BLaER1 treated with 17β-estradiol and CSF1 and Interleukin-3, amounts not matched to agents 10 nM and 100 nM (cell line): Measurements from ENCODE around the gene FAM184A.

Experiments used
- H3K27ac ChIP-seq, 11 experiments: shearing (Covaris generic); formaldehyde crosslinking; 2 replicates each; pipeline ENCODE4 v1.8.1; 2022
- H3K27me3 ChIP-seq, 11 experiments: shearing (Covaris generic); formaldehyde crosslinking; 2 replicates each; pipeline ENCODE4 v1.8.1; 2022
- H3K36me3 ChIP-seq, 11 experiments: shearing (Covaris generic); formaldehyde crosslinking; 2 replicates each; pipeline ENCODE4 v1.8.1; 2022
- H3K4me1 ChIP-seq, 10 experiments: shearing (Covaris generic); formaldehyde crosslinking; 2 replicates each; pipeline ENCODE4 v1.8.1; 2022
- H3K4me2 ChIP-seq, 11 experiments: shearing (Covaris generic); formaldehyde crosslinking; 2 replicates each; pipeline ENCODE4 v1.8.1; 2022
- H3K4me3 ChIP-seq, 10 experiments: shearing (Covaris generic); formaldehyde crosslinking; 2 replicates each; pipeline ENCODE4 v1.8.1; 2022
- H3K9ac ChIP-seq, 11 experiments: shearing (Covaris generic); formaldehyde crosslinking; 2 replicates each; pipeline ENCODE4 v1.8.1; 2022
- H3K9me3 ChIP-seq, 11 experiments: shearing (Covaris generic); formaldehyde crosslinking; replicated peaks in 1 of 11; 2 replicates each; pipeline ENCODE4 v1.8.1; 2022
- H4K20me1 ChIP-seq, 11 experiments: shearing (Covaris generic); formaldehyde crosslinking; 2 replicates each; pipeline ENCODE4 v1.8.1; 2022
- Cebpa-rat ChIP-seq, 11 experiments: shearing (Covaris generic); IDR thresholded peaks; 2 replicates each; pipeline ENCODE4 v1.8.1; 2022

The FAM184A gene

DNA sequence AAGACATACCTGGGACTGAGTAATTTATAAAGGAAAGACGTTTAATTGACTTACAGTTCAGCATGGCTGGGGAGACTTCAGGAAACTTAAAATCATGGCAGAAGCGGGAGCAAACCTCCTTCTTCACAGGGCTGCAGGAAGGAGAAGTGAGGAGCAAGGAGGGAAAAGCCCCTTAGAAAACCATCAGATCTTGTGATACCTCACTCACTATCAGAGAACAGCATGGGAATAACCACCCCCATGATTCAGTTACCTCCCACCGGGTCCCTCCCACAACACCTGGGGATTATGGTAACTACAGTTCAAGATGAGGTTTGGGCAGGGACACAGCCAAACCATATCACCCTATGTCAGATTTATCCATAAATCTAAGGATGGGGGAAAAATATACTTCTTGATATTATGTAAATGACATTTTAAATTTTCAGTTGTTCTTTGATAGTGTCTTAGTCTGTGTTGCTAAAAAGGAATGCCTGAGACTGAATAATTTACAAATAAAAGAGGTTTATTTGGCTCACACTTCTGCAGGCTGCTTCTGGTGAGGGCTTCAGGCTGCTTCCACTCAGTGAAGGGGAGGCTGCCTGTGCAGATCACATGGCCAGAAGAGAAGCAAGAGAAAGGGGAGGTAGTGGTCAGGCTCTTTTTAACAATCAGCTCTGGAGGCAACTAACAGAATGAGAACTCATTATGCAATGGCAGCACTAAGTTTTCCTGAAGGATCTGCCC lies 142.3 kb downstream of the FAM184A start:
- Histone ChIP-seq H4K20me1 (peaks cover 0 to 29% (median 20%) of the 10 kb centered on the region in 11 experiments; a peak in 15 of 22 replicates), H3K36me3 (peaks cover 3 to 22% (median 13%) of the 10 kb centered on the region in 11 experiments; a peak in 21 of 22 replicates), H3K27me3 (no peaks in the 10 kb centered on the region), H3K9ac (peak overlapping the region in 2 of 11 experiments; percentile 87 to 91; a peak in 2 of 22 replicates), H3K4me1 (peaks cover 10 to 29% (median 24%) of the 10 kb centered on the region in 10 experiments; a peak in 18 of 20 replicates), H3K4me2 (peak overlapping the region; percentile 68 to 91 (median 78)), H3K9me3 (peaks cover 0 to 24% (median 15%) of the 10 kb centered on the region in 11 experiments; a peak in 14 of 22 replicates), H3K27ac (no peak overlapping the region), H3K4me3 (peak overlapping the region in 6 of 10 experiments; percentile 75 to 87 (median 82); a peak in 4 of 20 replicates)
- TF ChIP-seq Cebpa-rat (IDR thresholded peaks at IDR 0.05), result no peak

DNA sequence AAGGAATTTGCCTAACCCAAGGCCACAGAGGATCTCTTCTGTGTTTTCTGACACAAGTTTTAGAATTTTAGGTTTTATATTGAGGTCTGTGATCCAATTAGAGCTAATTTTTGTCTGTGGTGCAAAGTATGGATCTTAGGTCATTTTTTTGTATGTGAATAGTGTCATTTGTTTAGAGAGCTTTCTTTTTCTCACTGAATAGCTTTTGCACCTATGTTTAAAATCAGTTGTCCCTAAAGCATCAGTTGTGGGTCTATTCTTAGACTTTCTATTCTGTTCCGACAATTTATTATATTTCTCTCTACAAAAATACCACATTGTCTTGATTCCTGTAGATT lies 143.2 kb downstream of the FAM184A start:
- peaks cover 0 to 16% (median 7%) of the 10 kb centered on the region in 11 experiments; a peak in 9 of 22 replicates for H3K9me3 ChIP-seq
- peaks cover 0 to 29% (median 20%) of the 10 kb centered on the region in 11 experiments; a peak in 15 of 22 replicates for H4K20me1 ChIP-seq
- H3K9ac ChIP-seq, result peak overlapping the region; percentile 87 to 97 (median 92)
- no peaks in the 10 kb centered on the region for H3K27me3 ChIP-seq
- H3K4me3 ChIP-seq, result peak overlapping the region; percentile 75 to 92 (median 84)
- peaks cover 12 to 27% (median 21%) of the 10 kb centered on the region in 11 experiments for H3K36me3 ChIP-seq
- peak overlapping the region; percentile 68 to 91 (median 78) for H3K4me2 ChIP-seq
- peaks cover 10 to 29% (median 24%) of the 10 kb centered on the region in 10 experiments; a peak in 18 of 20 replicates for H3K4me1 ChIP-seq
- TF ChIP-seq Cebpa-rat (IDR thresholded peaks at IDR 0.05), result no peak
- peak overlapping the region; percentile 88 to 96 (median 92); a peak in 20 of 22 replicates for H3K27ac ChIP-seq

DNA sequence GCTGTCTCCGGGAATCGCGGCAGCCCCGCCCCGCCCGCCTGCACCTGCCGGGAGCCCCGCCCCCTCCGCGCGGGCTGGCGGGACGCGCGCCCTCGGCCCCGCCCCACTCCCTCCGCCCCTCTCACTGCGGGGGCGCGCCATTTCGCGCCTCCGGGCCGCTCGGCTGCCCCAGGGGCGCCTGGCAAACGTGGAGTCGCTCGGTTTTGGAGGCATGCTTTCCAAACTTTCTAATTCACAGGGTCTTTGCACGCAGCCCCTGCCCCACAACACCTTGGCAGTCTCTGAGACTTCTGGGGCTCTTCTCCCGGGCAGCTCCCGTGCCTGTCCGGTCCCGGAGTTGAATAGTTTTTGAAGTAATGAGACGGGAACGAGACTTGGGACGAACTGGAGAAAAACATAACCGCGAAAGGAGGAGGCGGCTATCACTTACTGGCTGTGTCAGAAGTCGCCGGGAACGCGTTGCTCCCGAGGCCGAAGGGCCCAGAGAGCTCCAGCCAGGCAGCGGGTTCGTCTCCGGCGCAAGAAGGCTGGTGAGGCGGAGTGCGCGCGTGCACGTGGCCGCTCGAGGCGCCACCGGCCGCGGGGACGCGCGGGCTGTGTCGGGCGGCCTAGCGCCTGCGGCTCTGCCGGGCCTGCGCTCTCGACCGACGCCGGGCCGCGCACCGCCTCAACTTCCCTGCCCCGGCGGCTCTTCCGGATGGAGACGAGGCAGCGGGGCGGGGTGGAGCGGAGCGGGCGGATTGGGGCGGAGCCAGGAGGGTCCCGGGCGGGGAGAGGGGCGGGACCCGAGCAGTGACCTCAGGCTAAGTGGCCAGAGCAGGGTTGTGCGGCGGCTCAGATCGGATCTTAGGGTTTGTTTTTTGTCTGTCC lies 143.8 kb downstream of the FAM184A start, which contains the start of gene MCM9:
Gene MCM9 (minus strand): TSS at position 699 of the 870 bp plus-strand sequence. CDS start 3,436 bp downstream, outside the sequence.
- Histone ChIP-seq H3K4me1 (peaks cover 10 to 29% (median 24%) of the 10 kb centered on the region in 10 experiments; a peak in 18 of 20 replicates), H3K4me2 (peak within 1 kb of the TSS; percentile 71 to 91 (median 83))

DNA sequence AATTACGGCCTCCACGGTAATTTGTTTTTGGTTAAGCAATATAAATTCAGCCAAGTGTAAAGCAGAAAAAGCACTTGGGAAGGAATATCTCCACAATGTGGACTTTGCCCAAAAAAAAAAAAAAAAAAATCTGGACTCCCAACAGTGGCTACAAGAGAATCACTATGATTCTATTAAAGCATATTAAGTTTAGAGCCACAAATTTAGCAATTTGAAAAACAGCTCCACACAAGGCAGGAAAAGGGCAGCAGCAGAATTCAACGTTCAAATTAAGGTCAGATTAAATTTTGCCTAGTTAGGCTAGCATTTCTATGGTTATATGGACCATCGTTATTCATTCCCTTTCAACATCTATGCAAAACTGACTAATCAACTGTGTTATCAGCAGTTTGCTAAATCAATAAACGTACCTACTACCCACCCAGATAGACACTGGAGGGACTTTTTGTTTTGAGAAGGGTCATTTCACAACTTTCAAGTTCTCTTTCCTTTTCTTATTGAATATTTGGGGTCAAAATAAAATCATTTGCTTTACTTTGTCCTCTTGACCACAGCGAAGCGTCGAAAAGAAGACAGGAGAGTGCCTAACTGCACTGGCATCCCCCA lies 144.5 kb downstream of the FAM184A start:
- Histone ChIP-seq H3K4me2 (peak overlapping the region; percentile 71 to 91 (median 83)), H3K27me3 (no peaks in the 10 kb centered on the region), H3K4me3 (peak overlapping the region; percentile 75 to 92 (median 84)), H3K36me3 (peaks cover 21 to 41% (median 33%) of the 10 kb centered on the region in 11 experiments), H4K20me1 (peaks cover 0 to 29% (median 20%) of the 10 kb centered on the region in 11 experiments; a peak in 15 of 22 replicates), H3K4me1 (peaks cover 10 to 29% (median 24%) of the 10 kb centered on the region in 10 experiments; a peak in 18 of 20 replicates), H3K9me3 (peaks cover 0 to 10% (median 5%) of the 10 kb centered on the region in 11 experiments; a peak in 4 of 22 replicates), H3K9ac (peak overlapping the region; percentile 87 to 97 (median 92); a peak in 17 of 22 replicates), H3K27ac (peak overlapping the region in 3 of 11 experiments; percentile 88 to 96 (median 91); a peak in 3 of 22 replicates)
- no peak for TF ChIP-seq Cebpa-rat (IDR thresholded peaks at IDR 0.05)

More for the DNA sequence above, 143.8 kb downstream of the FAM184A start, which contains the start of gene MCM9:
- peak within 1 kb of the TSS; percentile 75 to 92 (median 84) for H3K4me3 ChIP-seq
- peaks cover 0 to 29% (median 20%) of the 10 kb centered on the region in 11 experiments; a peak in 15 of 22 replicates for H4K20me1 ChIP-seq
- peak within 1 kb of the TSS; percentile 88 to 96 (median 92) for H3K27ac ChIP-seq
- peak within 1 kb of the TSS; percentile 87 to 97 (median 92) for H3K9ac ChIP-seq
- no peak for TF ChIP-seq Cebpa-rat (IDR thresholded peaks at IDR 0.05)
- peaks cover 13 to 33% (median 26%) of the 10 kb centered on the region in 11 experiments for H3K36me3 ChIP-seq
- H3K9me3 ChIP-seq, result peaks cover 0 to 11% (median 6%) of the 10 kb centered on the region in 11 experiments; a peak in 6 of 22 replicates
- no peaks in the 10 kb centered on the region for H3K27me3 ChIP-seq

DNA sequence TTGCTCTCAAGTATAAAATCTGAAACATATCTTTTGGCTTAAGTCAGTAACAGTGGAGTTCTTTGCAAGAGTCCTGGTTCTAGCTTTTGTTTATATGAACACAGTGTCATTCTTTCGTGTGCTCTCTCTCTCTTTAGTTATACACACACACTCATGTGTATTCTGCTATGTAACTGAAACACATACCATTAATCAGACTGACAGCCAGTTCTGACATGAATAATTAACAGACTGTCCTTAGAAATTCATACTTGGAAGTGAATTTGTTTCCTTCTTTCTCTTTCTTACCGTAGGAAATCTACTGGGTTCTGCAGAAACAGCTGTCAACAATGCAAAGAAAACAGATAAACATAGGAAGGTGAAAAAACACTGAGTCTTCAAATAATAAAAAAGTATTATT lies 146.0 kb downstream of the FAM184A start:
- TF ChIP-seq Cebpa-rat (IDR thresholded peaks at IDR 0.05), result no peak
- H3K9me3 ChIP-seq, result peaks cover 0 to 9% (median 2%) of the 10 kb centered on the region in 11 experiments; a peak in 3 of 22 replicates
- H3K36me3 ChIP-seq, result peaks cover 35 to 56% (median 48%) of the 10 kb centered on the region in 11 experiments
- H3K4me2 ChIP-seq, result no peak overlapping the region
- no peak overlapping the region for H3K27ac ChIP-seq
- H3K27me3 ChIP-seq, result no peaks in the 10 kb centered on the region
- H3K4me1 ChIP-seq, result peaks cover 10 to 29% (median 24%) of the 10 kb centered on the region in 10 experiments; a peak in 18 of 20 replicates
- no peak overlapping the region for H3K4me3 ChIP-seq
- peaks cover 0 to 29% (median 20%) of the 10 kb centered on the region in 11 experiments; a peak in 15 of 22 replicates for H4K20me1 ChIP-seq
- H3K9ac ChIP-seq, result no peak overlapping the region

DNA sequence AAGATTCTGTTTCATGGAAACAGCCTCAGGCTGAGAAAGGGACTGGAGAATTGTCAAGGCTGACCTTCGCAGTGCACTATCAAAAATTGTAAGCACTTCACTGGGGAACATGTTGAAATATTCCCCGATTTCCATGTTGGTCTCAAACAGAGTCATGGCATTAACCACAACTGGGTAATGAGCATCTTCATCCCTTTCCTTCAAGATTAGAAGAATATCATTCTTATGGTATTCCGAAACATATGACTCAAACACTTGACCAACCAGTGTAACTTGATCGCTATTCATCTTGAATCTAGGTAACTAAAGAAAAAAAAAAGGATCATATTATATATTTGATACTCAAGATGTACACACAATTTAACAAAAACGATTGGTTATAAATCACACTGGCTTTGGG lies 147.0 kb downstream of the FAM184A start:
- Histone ChIP-seq H3K4me2 (no peak overlapping the region), H3K27ac (no peak overlapping the region), H3K36me3 (peaks cover 42 to 66% (median 57%) of the 10 kb centered on the region in 11 experiments), H4K20me1 (peaks cover 0 to 29% (median 20%) of the 10 kb centered on the region in 11 experiments; a peak in 15 of 22 replicates), H3K4me3 (no peak overlapping the region), H3K4me1 (peaks cover 10 to 27% (median 20%) of the 10 kb centered on the region in 10 experiments; a peak in 18 of 20 replicates), H3K9me3 (peaks cover 0 to 2% (median 0%) of the 10 kb centered on the region in 11 experiments; a peak in 1 of 22 replicates), H3K9ac (no peak overlapping the region), H3K27me3 (no peaks in the 10 kb centered on the region)
- TF ChIP-seq Cebpa-rat (IDR thresholded peaks at IDR 0.05), result no peak

DNA sequence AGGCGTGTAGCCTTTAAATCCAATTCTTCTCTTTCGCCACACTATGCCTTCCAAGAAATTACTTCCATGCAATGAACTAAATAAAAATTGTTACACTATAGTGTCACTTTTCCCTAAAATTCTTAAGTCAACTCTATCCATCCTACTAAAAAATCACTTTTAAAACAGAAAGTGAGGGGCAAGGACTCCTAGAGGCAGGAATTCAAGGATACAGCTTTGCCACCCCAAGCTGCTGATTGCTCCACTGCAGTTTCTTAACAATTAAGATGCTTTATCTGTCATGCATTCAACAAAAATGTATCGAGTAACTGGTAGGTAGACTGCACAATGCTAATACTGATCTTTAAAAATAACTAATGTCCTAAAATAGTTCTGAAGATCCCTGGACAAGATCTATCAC lies 147.8 kb downstream of the FAM184A start:
- Histone ChIP-seq H3K4me2 (no peak overlapping the region), H3K9me3 (no peaks in the 10 kb centered on the region), H3K27me3 (no peaks in the 10 kb centered on the region), H3K4me1 (peaks cover 7 to 20% (median 14%) of the 10 kb centered on the region in 10 experiments; a peak in 18 of 20 replicates), H3K9ac (no peak overlapping the region), H3K4me3 (no peak overlapping the region), H4K20me1 (peaks cover 0 to 29% (median 20%) of the 10 kb centered on the region in 11 experiments; a peak in 15 of 22 replicates), H3K27ac (no peak overlapping the region), H3K36me3 (peaks cover 47 to 73% (median 59%) of the 10 kb centered on the region in 11 experiments)
- no peak for TF ChIP-seq Cebpa-rat (IDR thresholded peaks at IDR 0.05)

DNA sequence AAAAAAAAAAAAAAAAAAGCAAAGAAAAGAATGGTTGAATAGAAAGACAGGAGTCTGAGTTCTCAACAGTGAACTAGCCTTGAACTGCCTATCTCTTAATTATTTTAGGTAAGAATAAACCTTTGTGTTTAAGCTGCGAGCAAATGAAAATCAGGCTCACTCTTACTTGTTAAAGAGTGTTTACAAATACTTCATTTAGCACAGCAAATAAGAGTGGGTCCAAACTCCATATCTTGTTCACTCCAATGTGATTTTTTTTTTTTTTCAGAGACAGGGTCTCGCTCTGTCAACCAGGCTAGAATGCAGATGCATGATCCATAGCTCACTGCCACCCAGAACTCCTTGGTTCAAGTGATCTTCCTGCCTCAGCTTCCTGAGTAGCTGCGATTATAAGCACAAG lies 155.4 kb downstream of the FAM184A start:
- H3K9me3 ChIP-seq, result no peaks in the 10 kb centered on the region
- H3K27ac ChIP-seq, result no peak overlapping the region
- H3K27me3 ChIP-seq, result no peaks in the 10 kb centered on the region
- no peak overlapping the region for H3K4me2 ChIP-seq
- TF ChIP-seq Cebpa-rat (IDR thresholded peaks at IDR 0.05), result no peak
- no peak overlapping the region for H3K9ac ChIP-seq
- H3K4me1 ChIP-seq, result no peaks in the 10 kb centered on the region
- H4K20me1 ChIP-seq, result peaks cover 0 to 11% (median 0%) of the 10 kb centered on the region in 11 experiments; a peak in 2 of 22 replicates
- no peak overlapping the region for H3K4me3 ChIP-seq
- peaks cover 65 to 100% (median 88%) of the 10 kb centered on the region in 11 experiments for H3K36me3 ChIP-seq
